Activated T-cell treated with anti-CD3 and anti-CD28 coated beads, Interleukin-2, amount 50 U/mL, for 24 hours (primary cell): Measurements from ENCODE around the gene GPR157.
"Not testable (repeated sequence)": the region's sequence is repeated elsewhere in the genome, so short reads cannot be mapped to it uniquely, and the experiment has no call there.

Experiments used
- DNase-seq: peaks from one replicate; pipeline ENCODE4 v3.0.0-alpha.2; 2020
- H3K27ac Mint-ChIP-seq: 2 replicates; pipeline ENCODE4 v1.8.0; 2020; ENCODE audit warnings: mild to moderate bottlenecking, mixed read lengths
- H3K27me3 Mint-ChIP-seq: 2 replicates; pipeline ENCODE4 v1.8.0; 2020; ENCODE audit warnings: mixed read lengths
- H3K36me3 Mint-ChIP-seq: 2 replicates; pipeline ENCODE4 v1.8.0; 2020; ENCODE audit warnings: low read depth, mixed read lengths
- H3K4me1 Mint-ChIP-seq: 2 replicates; pipeline ENCODE4 v1.8.0; 2020; ENCODE audit warnings: low read depth, mixed read lengths
- H3K4me3 Mint-ChIP-seq: 2 replicates; pipeline ENCODE4 v1.8.0; 2020; ENCODE audit warnings: mild to moderate bottlenecking, moderate library complexity, mixed read lengths
- H3K9me3 Mint-ChIP-seq: 2 replicates; pipeline ENCODE4 v1.8.0; 2020; ENCODE audit warnings: mixed read lengths

The GPR157 gene

DNA sequence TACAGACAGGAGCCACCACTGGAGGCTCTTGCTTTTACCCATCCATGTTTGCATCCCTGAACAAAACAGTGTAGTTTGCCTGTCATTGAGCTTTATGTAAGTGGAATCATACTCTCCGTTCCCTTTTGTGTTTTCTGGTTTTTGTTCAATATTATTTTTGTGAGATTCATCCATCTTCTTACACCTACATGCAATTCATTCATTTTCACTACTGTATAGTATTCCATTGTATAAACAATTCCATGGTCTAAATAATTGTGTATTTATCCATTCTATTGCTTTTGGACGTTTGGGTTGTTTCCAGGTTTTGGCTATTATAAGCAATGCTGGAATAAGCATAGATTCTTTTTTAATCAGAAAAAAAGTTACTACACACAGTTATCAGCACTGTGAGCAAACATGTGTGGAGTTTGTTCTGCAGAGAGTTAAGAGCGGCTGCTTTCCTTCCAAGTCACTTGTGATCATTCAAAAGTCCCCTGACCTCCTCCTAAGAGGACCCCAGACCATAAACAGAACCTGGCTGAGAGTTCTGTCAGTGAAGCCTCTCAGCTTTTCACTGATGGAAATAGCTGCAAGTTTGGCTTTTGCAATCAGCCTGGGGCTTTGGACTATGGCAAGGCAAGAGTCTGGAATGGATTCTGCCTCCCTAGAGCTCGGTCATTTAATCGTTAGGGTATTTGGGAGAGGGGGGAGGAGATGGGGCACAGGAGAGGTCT lies 5.1 kb upstream of the GPR157 start:
- Mint-ChIP-seq H3K36me3 (no peaks in the 10 kb centered on the region), H3K4me1 (peaks cover 24% of the 10 kb centered on the region), H3K27ac (no peak overlapping the region), H3K27me3 (peaks cover 4% of the 10 kb centered on the region), H3K4me3 (no peak overlapping the region), H3K9me3 (no peaks in the 10 kb centered on the region)
- no peak for DNase-seq

DNA sequence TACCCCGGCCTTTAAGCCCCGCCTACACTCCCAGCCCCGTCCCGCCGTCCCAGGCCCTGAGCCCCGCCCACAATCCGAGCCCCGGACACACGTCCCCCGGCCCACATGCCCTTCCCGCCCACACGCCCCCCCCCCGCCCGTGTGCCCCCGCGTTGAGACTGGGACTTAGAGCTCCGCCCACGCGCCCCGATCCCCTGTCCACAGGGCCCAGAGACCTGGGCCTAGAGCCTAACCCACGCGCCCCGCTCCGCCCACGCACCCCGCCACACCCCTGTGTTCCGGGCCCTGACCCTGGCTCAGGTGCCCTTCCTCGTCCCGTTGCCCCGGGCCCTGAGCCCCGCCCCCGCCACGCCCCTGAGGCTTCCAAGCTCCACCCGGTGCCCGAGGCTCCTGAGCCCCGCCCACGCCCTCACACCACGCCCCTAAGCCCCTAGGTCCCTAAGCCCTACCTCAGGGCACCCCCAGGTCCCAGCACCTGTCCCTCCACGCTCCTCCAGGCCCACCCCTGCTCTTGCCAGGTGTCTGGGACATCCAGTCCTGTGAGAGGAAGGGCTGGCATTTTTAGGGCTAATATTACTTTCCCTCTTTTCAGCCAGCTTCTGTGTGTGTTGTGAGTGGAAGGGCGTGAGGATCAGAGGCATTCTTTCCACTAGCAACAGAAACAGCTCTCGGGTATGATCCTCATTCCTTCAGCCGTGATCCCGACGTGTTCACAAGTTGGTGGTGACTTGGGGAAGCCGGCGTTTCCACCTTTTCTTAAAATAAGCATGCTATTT lies 552 bp upstream of the GPR157 start:
- no peaks in the 10 kb centered on the region for H3K27me3 Mint-ChIP-seq
- peaks cover 52% of the 10 kb centered on the region for H3K4me1 Mint-ChIP-seq
- H3K4me3 Mint-ChIP-seq = peak overlapping the region; percentile 62
- H3K9me3 Mint-ChIP-seq = no peaks in the 10 kb centered on the region
- H3K27ac Mint-ChIP-seq = peak overlapping the region; percentile 18
- no peaks in the 10 kb centered on the region for H3K36me3 Mint-ChIP-seq
- DNase-seq = peak; percentile 85

DNA sequence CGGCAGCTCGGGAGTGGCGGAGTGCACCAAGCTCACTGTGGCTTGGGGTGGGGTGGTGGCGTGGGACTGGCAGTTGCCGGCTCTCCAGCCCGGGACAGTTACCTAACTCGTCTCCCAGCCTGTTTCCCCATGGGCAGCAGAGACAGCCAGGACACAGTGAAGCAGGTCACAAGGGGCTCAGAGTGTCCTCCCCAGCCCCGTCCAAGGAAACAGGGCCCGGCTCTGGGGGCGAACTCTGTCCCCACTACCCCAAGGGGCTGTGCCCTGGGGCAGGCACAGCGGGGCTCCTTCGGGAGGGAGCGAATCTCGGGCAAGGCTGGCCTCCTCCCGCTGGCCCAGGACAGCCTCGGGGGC lies 759 bp downstream of the GPR157 start:
- no peak for DNase-seq
- H3K9me3 Mint-ChIP-seq = no peaks in the 10 kb centered on the region

DNA sequence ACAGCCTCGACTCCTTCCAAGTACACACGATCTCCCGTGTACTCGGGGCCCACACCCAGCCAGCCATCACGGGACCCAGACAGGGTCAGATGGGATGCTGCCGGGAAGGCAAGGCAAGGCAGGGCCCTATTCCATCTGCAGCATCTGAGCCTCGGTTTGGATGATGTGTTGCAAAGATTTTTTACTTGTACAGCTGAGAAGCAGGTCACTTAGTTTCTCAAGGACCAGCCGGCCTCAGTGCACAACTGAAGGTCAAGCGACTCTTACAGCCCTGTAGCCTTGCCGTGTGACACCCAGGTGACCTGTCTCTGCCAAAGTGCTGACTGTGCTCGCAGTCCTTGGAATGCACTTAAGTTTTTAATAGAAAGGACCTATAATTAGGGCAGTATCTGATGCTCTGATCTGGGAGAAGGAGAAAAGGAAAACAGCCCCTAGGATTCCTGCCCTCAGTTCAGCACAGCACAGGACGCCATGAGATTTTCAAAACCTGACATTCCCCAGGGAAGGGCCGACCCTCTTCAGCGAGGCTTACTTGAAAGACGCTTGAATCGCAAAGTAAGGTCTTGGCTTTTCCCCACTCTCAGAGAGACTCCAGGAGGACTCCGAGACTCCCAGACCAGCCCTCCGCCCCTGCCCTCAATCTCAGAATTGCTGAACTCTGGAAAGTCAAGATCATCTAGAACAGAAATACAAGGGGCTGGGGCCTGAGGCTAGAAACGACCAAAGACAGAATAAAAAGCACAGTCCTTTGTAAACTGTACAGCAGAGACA lies 1.3 kb downstream of the GPR157 start:
- H3K36me3 Mint-ChIP-seq = no peaks in the 10 kb centered on the region
- H3K27me3 Mint-ChIP-seq = no peaks in the 10 kb centered on the region
- no peak for DNase-seq
- no peak overlapping the region for H3K27ac Mint-ChIP-seq
- H3K4me1 Mint-ChIP-seq = peaks cover 56% of the 10 kb centered on the region
- H3K9me3 Mint-ChIP-seq = no peaks in the 10 kb centered on the region
- peak overlapping the region; percentile 83 for H3K4me3 Mint-ChIP-seq

More for the DNA sequence above, 759 bp downstream of the GPR157 start:
- Mint-ChIP-seq H3K36me3 (no peaks in the 10 kb centered on the region), H3K27ac (no peak overlapping the region), H3K4me3 (peak overlapping the region; percentile 83), H3K27me3 (no peaks in the 10 kb centered on the region), H3K4me1 (peaks cover 52% of the 10 kb centered on the region)

DNA sequence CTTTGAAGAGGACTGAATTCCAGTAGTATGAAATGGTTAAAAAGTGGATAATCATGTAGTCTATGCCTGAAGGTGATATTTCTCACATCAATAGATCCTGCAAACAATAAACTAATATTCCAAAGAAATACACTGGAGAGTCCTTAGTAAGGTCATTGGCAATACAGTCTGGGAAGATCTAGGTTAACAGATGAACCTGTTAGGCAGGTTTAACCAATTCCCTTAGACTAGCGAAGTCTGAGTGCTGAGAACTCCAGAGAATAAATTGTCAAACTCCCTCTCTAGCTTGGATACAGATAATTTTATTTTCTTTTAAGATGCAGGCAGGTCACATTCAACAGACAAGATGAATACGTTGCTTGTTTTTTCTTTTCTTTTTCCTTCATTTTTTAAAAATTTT lies 2.4 kb downstream of the GPR157 start:
- Mint-ChIP-seq H3K27ac (no peak overlapping the region), H3K4me1 (peaks cover 58% of the 10 kb centered on the region), H3K36me3 (no peaks in the 10 kb centered on the region), H3K4me3 (no peak overlapping the region), H3K9me3 (no peaks in the 10 kb centered on the region), H3K27me3 (no peaks in the 10 kb centered on the region)
- DNase-seq = no peak

DNA sequence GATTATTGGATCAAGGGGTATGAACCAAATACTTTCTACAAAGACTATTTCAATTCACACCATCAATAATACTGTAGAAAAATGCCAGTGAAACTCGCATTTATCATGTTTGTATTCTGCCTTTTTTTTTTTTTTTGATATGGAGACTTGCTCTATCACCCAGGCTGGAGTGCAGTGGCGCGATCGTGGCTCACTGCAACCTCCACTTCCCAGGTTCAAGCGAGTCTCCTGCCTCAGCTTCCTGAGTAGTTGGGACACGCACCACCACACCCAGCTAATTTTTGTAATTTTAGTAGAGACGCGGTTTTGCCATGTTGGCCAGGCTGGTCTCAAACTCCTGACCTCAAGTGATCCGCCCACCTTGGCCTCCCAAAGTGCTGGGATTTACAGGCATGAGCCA lies 3.1 kb downstream of the GPR157 start:
- H3K9me3 Mint-ChIP-seq, H3K27me3 Mint-ChIP-seq, H3K4me3 Mint-ChIP-seq, DNase-seq, H3K27ac Mint-ChIP-seq, H3K36me3 Mint-ChIP-seq: not testable (repeated sequence)
- H3K4me1 Mint-ChIP-seq = peaks cover 56% of the 10 kb centered on the region

DNA sequence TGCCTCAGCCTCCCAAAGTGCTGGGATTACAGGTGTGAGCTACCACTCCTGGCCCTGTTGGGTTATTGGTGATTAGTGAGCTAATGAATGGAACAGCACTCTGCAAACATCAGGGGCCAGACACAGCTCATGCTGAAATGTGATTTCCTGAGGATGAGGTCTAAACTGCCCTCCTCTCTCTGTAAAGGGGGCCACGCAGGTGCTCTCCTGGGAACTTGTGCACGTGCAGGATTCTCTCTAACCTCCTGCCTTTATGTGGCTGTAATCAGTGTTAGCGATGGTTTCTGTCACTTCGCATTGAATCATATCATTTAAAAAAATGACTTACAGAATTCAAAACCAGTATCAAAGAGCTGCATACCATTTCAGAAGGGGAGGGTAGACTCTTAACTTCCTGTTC lies 3.6 kb downstream of the GPR157 start:
- Mint-ChIP-seq H3K4me1 (peaks cover 55% of the 10 kb centered on the region), H3K27ac (no peak overlapping the region), H3K4me3 (no peak overlapping the region), H3K36me3 (no peaks in the 10 kb centered on the region), H3K9me3 (no peaks in the 10 kb centered on the region), H3K27me3 (no peaks in the 10 kb centered on the region)
- DNase-seq = no peak

DNA sequence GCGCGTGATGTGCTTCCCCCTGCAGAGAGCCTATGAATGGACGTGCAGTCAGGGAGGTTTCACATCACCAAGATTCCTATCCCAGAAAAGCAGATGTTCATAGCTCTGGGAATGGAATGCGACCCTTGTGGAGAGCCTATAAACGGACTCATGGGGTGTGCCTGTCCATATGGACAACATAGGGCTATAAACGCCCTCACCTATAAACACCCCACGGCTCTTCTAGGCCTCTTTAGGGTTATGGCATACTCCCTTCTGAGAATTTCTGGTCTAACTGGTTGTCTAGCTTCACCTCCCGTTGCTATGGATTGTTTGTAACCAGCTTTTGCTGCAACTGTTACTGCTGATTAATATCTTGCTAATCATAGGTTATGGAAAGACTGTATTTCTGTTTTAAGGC lies 4.5 kb downstream of the GPR157 start:
- H3K27ac Mint-ChIP-seq, H3K36me3 Mint-ChIP-seq, DNase-seq, H3K9me3 Mint-ChIP-seq, H3K4me3 Mint-ChIP-seq, H3K27me3 Mint-ChIP-seq: not testable (repeated sequence)
- peaks cover 46% of the 10 kb centered on the region for H3K4me1 Mint-ChIP-seq

DNA sequence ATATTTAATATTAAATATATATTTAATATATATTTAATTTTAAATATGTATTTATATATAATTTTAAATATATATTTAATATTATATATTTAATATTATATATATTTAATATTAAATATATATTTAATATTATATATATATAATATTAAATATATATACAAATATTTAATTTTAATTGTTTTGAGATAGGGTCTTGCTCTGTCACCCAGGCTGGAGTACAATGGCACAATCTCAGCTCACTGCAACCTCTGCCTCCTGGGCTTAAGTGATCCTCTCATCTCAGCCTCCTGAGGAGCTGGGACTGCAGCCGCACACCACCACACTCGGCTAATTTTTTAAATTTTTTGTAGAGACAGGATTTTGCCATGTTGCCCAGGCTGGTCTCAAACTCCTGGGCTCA lies 5.2 kb downstream of the GPR157 start:
- H3K27me3 Mint-ChIP-seq, DNase-seq, H3K9me3 Mint-ChIP-seq, H3K27ac Mint-ChIP-seq, H3K4me3 Mint-ChIP-seq, H3K36me3 Mint-ChIP-seq: not testable (repeated sequence)
- peaks cover 46% of the 10 kb centered on the region for H3K4me1 Mint-ChIP-seq

DNA sequence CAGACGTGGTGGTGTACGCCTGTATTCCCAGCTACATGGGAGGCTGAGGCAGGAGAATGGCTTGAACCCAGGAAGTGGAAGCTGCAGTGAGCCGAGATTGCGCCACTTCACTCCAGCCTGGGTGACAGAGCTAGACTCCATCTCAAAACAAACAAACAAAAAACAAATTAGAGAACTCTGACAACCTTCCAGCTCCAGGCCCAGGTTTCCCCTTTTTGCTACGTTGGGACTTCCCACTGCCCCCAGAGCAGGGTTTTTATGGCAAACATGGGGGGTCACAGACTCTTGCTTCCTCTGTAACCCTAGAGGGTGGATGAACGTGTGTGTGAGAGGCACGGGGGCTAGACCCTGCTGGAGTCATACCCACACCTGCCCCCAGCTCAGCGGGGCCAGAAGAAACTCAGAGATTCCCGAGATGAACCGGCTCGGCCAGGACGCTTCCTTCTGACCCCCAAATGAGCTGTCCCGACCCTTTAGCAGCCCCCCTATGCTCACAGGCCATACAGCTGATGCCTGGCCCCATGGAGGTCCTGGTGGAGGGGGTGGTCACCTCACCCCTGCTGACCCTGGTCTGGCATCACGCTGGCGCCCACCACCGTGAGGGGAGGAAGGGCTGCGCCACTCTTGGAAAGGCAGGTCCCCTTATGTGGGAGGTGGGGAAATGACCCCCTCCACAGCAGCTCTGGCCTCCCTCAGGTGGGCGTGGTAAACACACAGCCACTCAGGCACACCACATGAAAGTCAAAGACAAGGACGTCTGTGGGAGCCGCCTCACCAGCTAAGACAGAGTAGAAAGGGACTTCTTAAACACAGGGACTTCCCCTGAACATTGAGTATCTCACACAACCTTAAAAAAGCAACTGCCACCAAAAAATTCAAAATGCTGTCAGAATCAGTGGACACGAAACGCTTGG lies 7.1 kb downstream of the GPR157 start:
- DNase-seq = peak; percentile 48
- Mint-ChIP-seq H3K27ac (no peak overlapping the region), H3K4me1 (peaks cover 34% of the 10 kb centered on the region), H3K27me3 (no peaks in the 10 kb centered on the region), H3K4me3 (peak overlapping the region; percentile 26), H3K9me3 (no peaks in the 10 kb centered on the region), H3K36me3 (no peaks in the 10 kb centered on the region)

DNA sequence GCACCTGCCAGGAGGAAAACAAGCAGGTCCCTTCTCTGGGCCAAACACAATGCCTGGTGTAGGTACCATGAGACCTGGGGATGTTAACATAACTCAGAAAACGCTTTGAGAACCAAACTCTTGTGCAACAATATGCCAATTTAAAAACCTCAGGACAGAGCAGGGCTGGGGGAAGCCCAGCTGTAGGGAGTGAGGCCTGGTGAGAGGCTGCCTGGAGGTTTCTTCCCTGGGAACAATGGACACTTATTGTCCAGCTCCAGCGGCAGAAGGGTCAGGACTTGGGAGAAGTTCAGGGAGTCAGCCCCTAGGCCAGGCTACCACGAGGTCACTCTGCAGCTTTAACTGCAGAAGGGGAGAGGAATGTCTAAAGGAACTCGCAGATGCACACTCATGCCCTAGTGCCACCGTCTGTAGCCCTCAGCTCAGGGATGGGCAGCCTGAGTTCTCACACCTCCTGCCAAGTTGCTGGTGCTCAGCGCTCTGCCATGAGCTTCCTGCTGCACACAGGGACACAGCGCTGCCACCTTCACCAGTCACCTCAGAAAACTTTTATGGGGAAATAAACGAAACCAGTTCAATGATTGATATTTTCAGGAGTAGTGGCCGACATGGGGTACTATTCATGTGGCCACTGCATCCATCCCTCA lies 8.5 kb downstream of the GPR157 start:
- no peak overlapping the region for H3K27ac Mint-ChIP-seq
- no peak for DNase-seq

DNA sequence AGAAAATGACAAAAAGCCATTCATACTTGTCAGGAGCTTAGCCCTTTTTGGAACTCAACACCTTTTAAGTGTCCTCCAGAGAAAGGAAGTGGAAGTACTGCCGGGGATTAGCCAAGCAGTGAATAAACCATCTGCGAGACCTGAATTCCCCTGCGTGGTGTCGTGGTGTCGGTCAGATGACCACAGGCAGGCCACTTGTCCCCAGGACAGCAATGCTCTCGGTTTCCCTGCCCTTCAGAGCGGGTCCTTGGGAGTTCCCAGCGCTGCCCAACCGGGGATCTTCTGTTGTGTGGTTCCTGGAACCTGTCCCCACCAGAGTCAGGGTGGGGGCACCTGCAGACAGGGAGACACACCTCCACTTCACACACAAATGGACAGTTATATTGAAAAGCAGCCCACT lies 9.2 kb downstream of the GPR157 start:
- Mint-ChIP-seq H3K4me1 (peaks cover 16% of the 10 kb centered on the region), H3K36me3 (no peaks in the 10 kb centered on the region), H3K27ac (no peak overlapping the region), H3K27me3 (no peaks in the 10 kb centered on the region), H3K4me3 (no peak overlapping the region), H3K9me3 (no peaks in the 10 kb centered on the region)
- no peak for DNase-seq

More for the DNA sequence above, 8.5 kb downstream of the GPR157 start:
- H3K4me1 Mint-ChIP-seq = peaks cover 23% of the 10 kb centered on the region
- H3K36me3 Mint-ChIP-seq = no peaks in the 10 kb centered on the region
- no peaks in the 10 kb centered on the region for H3K27me3 Mint-ChIP-seq
- no peak overlapping the region for H3K4me3 Mint-ChIP-seq
- no peaks in the 10 kb centered on the region for H3K9me3 Mint-ChIP-seq

DNA sequence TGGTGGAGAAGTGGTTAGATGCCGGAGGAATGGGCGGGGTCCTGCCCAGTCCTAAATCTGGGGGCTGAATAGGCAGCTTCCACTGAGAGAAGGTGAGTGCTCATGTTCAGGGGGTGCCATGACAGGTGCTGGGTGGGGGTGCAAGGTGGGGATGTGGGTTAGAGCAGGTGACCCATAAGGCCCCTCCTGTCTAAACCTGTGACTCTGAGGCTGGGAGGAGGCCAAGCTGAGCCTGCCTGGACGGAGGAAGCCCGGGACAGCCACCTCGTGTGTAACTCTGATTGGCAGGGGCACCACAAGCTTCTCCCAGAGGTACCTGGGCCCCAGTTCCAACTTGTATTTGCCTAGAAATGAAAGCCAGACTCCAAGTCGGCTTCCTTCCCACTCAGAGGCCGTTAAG lies 10.7 kb downstream of the GPR157 start:
- H3K4me1 Mint-ChIP-seq = peaks cover 15% of the 10 kb centered on the region
- H3K9me3 Mint-ChIP-seq = no peaks in the 10 kb centered on the region
- H3K27ac Mint-ChIP-seq = no peak overlapping the region
- H3K36me3 Mint-ChIP-seq = no peaks in the 10 kb centered on the region
- no peak overlapping the region for H3K4me3 Mint-ChIP-seq
- no peaks in the 10 kb centered on the region for H3K27me3 Mint-ChIP-seq
- no peak for DNase-seq
